ENCODE results near the gene TCP11L2.

DNA sequence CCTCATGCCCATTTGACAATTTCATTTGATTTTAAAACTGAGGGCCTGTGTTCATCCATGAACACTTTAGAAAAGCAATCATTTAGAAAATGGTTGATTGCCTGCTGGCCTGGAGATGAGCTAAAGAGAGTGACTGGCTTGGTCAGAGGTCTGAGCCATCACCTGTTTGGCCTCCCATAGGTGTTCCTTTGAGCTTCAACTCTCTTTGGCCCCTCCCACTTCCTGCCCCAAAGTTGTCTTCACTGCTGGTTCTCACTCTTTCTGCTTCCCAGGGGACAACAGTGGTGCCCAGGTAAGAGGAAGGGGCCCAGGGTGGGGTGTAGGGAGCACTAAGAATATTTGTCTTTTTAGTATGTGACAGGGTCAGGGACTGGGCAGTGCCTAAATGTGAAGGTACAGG, 4.9 kb upstream of the TCP11L2 start:
- TF ChIP-seq RAD21 (conservative IDR thresholded peaks at IDR 0.05), result no peak
- TF ChIP-seq, protein P1, sequence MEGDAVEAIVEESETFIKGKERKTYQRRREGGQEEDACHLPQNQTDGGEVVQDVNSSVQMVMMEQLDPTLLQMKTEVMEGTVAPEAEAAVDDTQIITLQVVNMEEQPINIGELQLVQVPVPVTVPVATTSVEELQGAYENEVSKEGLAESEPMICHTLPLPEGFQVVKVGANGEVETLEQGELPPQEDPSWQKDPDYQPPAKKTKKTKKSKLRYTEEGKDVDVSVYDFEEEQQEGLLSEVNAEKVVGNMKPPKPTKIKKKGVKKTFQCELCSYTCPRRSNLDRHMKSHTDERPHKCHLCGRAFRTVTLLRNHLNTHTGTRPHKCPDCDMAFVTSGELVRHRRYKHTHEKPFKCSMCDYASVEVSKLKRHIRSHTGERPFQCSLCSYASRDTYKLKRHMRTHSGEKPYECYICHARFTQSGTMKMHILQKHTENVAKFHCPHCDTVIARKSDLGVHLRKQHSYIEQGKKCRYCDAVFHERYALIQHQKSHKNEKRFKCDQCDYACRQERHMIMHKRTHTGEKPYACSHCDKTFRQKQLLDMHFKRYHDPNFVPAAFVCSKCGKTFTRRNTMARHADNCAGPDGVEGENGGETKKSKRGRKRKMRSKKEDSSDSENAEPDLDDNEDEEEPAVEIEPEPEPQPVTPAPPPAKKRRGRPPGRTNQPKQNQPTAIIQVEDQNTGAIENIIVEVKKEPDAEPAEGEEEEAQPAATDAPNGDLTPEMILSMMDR (IDR thresholded peaks at IDR 0.05; ENCODE audit: poor library complexity, severe bottlenecking), result no peak
- TF ChIP-seq, protein P2, sequence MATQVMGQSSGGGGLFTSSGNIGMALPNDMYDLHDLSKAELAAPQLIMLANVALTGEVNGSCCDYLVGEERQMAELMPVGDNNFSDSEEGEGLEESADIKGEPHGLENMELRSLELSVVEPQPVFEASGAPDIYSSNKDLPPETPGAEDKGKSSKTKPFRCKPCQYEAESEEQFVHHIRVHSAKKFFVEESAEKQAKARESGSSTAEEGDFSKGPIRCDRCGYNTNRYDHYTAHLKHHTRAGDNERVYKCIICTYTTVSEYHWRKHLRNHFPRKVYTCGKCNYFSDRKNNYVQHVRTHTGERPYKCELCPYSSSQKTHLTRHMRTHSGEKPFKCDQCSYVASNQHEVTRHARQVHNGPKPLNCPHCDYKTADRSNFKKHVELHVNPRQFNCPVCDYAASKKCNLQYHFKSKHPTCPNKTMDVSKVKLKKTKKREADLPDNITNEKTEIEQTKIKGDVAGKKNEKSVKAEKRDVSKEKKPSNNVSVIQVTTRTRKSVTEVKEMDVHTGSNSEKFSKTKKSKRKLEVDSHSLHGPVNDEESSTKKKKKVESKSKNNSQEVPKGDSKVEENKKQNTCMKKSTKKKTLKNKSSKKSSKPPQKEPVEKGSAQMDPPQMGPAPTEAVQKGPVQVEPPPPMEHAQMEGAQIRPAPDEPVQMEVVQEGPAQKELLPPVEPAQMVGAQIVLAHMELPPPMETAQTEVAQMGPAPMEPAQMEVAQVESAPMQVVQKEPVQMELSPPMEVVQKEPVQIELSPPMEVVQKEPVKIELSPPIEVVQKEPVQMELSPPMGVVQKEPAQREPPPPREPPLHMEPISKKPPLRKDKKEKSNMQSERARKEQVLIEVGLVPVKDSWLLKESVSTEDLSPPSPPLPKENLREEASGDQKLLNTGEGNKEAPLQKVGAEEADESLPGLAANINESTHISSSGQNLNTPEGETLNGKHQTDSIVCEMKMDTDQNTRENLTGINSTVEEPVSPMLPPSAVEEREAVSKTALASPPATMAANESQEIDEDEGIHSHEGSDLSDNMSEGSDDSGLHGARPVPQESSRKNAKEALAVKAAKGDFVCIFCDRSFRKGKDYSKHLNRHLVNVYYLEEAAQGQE (IDR thresholded peaks at IDR 0.05; ENCODE audit: borderline replicate concordance), result no peak

All from neural cell (in vitro differentiated cells).